Calu3 (cell line): Measurements from ENCODE around the gene NOPCHAP1. TPM values are rescaled to one million over a fixed set of nuclear protein-coding genes. Genes with fewer than 3 reads are reported as not detected.

Experiments
- BruUV-seq: library from RNA; stranded (reverse); fragments of 400-500 nt; replicated peaks from 2 replicates; lab custom pipeline; 2021; lab: Mats Ljungman, UMichigan
- CTCF ChIA-PET: fragments of 300-600 bp; sonication (Branson Sonifier 250); formaldehyde crosslinking; loops from one replicate; lab custom pipeline; 2022; ENCODE audit warnings: antibody characterized with exemption; lab: Charles Lee
- DNase-seq: peaks from one replicate; pipeline ENCODE4 v3.0.0; 2022
- H3K27ac Mint-ChIP-seq: one replicate; pipeline ENCODE4 v1.8.0; 2022; ENCODE audit warnings: mixed read lengths; ENCODE audit not compliant: unreplicated experiment
- H3K27me3 Mint-ChIP-seq: one replicate; pipeline ENCODE4 v1.8.0; 2022; ENCODE audit warnings: mixed read lengths; ENCODE audit not compliant: unreplicated experiment
- H3K36me3 Mint-ChIP-seq: one replicate; pipeline ENCODE4 v1.8.0; 2022; ENCODE audit warnings: mild to moderate bottlenecking, moderate library complexity, mixed read lengths; ENCODE audit not compliant: insufficient read depth, unreplicated experiment
- H3K4me1 Mint-ChIP-seq: one replicate; pipeline ENCODE4 v1.8.0; 2022; ENCODE audit warnings: mild to moderate bottlenecking, low read depth, mixed read lengths; ENCODE audit not compliant: unreplicated experiment
- H3K4me3 Mint-ChIP-seq: one replicate; pipeline ENCODE4 v1.8.0; 2022; ENCODE audit warnings: mild to moderate bottlenecking, low read depth, moderate library complexity, mixed read lengths; ENCODE audit not compliant: unreplicated experiment
- H3K9me3 Mint-ChIP-seq: one replicate; pipeline ENCODE4 v1.8.0; 2022; ENCODE audit warnings: low read depth, mixed read lengths; ENCODE audit not compliant: unreplicated experiment
- CTCF ChIP-seq: fragments of 200-600 bp; IDR thresholded peaks from one replicate; pipeline ENCODE4 v1.8.0; 2022; ENCODE audit warnings: antibody characterized with exemption; ENCODE audit not compliant: unreplicated experiment
- intact Hi-C: fragments of 100-400 bp; cut with micrococcal nuclease; formaldehyde crosslinking; loops from one replicate; pipeline ENCODE4 v1.10.0; 2022; ENCODE audit not compliant: unreplicated experiment
- total RNA-seq: library from RNA; stranded (reverse); gene quantifications from 2 replicates; pipeline ENCODE4 v1.2.3, GENCODE V29; 2022

The NOPCHAP1 gene
- total RNA-seq, 1 experiment from 2014 or later = 22.4 TPM

- Mint-ChIP-seq H3K27ac (no peak overlapping the region), H3K36me3 (peaks cover 13% of the 10 kb centered on the region), H3K4me3 (no peak overlapping the region), H3K9me3 (peaks cover 17% of the 10 kb centered on the region), H3K27me3 (no peaks in the 10 kb centered on the region), H3K4me1 (no peaks in the 10 kb centered on the region)
- BruUV-seq = no TSS peak
- TF ChIP-seq CTCF = no peak
- intact Hi-C loops = no loop called here
- CTCF ChIA-PET = no interaction called here
- DNase-seq = no peak
Observed at GRCh38 chr12:105014603-105015002, 28.5 kb downstream of the NOPCHAP1 start.

GRCh38 chr12:105015543-105015942 lies 29.4 kb downstream of the NOPCHAP1 start:
- no peak for TF ChIP-seq CTCF
- no peaks in the 10 kb centered on the region for H3K27me3 Mint-ChIP-seq
- no TSS peak for BruUV-seq
- peaks cover 15% of the 10 kb centered on the region for H3K36me3 Mint-ChIP-seq
- CTCF ChIA-PET = no interaction called here
- intact Hi-C loops = no loop called here
- peaks cover 13% of the 10 kb centered on the region for H3K9me3 Mint-ChIP-seq
- peaks cover 8% of the 10 kb centered on the region for H3K4me1 Mint-ChIP-seq
- no peak overlapping the region for H3K4me3 Mint-ChIP-seq
- DNase-seq = no peak
- H3K27ac Mint-ChIP-seq = no peak overlapping the region

GRCh38 chr12:105018012-105018411 lies 31.9 kb downstream of the NOPCHAP1 start:
- TF ChIP-seq CTCF = no peak
- Mint-ChIP-seq H3K4me3 (no peak overlapping the region), H3K36me3 (peaks cover 18% of the 10 kb centered on the region), H3K27ac (no peak overlapping the region), H3K27me3 (no peaks in the 10 kb centered on the region), H3K9me3 (no peaks in the 10 kb centered on the region), H3K4me1 (peaks cover 16% of the 10 kb centered on the region)
- CTCF ChIA-PET = no interaction called here
- no TSS peak for BruUV-seq
- intact Hi-C loops = no loop called here
- no peak for DNase-seq

DNA sequence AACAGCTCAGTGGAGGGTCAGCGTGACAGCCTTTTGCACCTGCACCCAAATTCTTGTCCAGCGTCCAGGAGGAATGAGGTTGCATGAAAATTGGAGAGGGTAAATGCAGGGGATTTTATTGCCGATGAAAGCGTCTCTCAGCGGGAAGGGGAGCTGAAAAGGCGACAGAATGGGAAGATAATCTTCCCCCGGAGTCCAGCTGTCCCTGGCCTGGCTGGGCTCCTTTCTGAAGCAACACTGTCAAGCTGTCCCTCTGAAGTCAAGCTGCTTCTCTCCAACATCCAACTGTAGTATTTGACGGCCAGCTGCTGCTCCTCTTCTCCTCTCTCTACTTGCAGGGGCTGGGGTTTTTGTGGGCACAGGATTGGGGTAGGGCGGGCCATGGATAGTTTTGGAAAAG lies 32.7 kb downstream of the NOPCHAP1 start:
- Mint-ChIP-seq H3K27me3 (no peaks in the 10 kb centered on the region), H3K27ac (no peak overlapping the region), H3K9me3 (no peaks in the 10 kb centered on the region), H3K4me3 (no peak overlapping the region), H3K4me1 (peaks cover 16% of the 10 kb centered on the region), H3K36me3 (peaks cover 18% of the 10 kb centered on the region)
- no peak for TF ChIP-seq CTCF
- BruUV-seq = no TSS peak
- DNase-seq = no peak
- intact Hi-C loops = no loop called here
- CTCF ChIA-PET = no interaction called here
